ENCODE results near the gene TTLL7. TPM values are rescaled to one million over a fixed set of nuclear protein-coding genes. Genes with fewer than 3 reads are reported as not detected.

The TTLL7 gene
- total RNA-seq, 2 donors from 2014 or later = 24.7 to 26.6 TPM

Other genes starting within 250 kb of the TTLL7 start
- 10 to 100 TPM; 24.7 to 29.3 TPM for gene PRKACB, start 145.1 kb upstream of the TTLL7 start, total RNA-seq

Data from prostate gland (tissue), 2 donors.